ENCODE measurements around the gene PNPLA2. TPM values are rescaled to one million over a fixed set of nuclear protein-coding genes. Genes with fewer than 3 reads are reported as not detected.

PNPLA2 gene
- total and polyA plus RNA-seq, 10 of the 15 experiments (the other 5 are each of a cell fraction or from before 2014, with no cell fraction given): 0.19 to 34.0 (median 8.1) TPM

- ATAC-seq (peak; percentile 76), FAIRE-seq (peak; percentile 94), DNase-seq (ENCODE audit: low read depth, low spot score) (no peak)
- SMC1A ChIA-PET (ENCODE audit: uncharacterized antibody, unreplicated experiment): interaction anchor here (1.2 kb wide), 1 partner anchor 9 kb away, joined by 3 read pairs; no protein-coding TSS in a partner anchor
- H2AFZ ChIP-seq (ENCODE audit: control insufficient read depth, low read depth, low read length): peak overlapping the region; percentile 92
- intact Hi-C loops (cut with micrococcal nuclease; ENCODE audit: unreplicated experiment): loop anchor here (1.0 to 5.0 kb wide), 2 partner anchors 12 to 50 kb away; partner anchors contain the start of genes RPLP2 and TALDO1
- in situ Hi-C loops (cut with MboI): no loop called here
- H3K9ac ChIP-seq (ENCODE audit: control insufficient read depth, insufficient read depth, low read length): peak overlapping the region; percentile 79
- CTCF ChIA-PET: interaction anchor here (1.1 to 1.5 kb wide), 5 partner anchors 9 to 243 kb away, joined by 3 to 5 read pairs (median 4); no protein-coding TSS in a partner anchor
- H3K4me3 ChIP-seq: peak overlapping the region; percentile 97
- RAD21 ChIA-PET (ENCODE audit: unreplicated experiment): interaction anchor here (1.3 to 2.8 kb wide), 3 partner anchors 48 to 262 kb away, joined by 4 to 14 read pairs (median 9); partner anchors contain the start of gene HRAS
- H3K27me3 ChIP-seq (replicated peaks in 1 of 2; ENCODE audit: control insufficient read depth in 2 of 2, insufficient read depth in 2 of 2, low read length in 1 of 2): no peaks in the 10 kb centered on the region
- peak overlapping the region; percentile 85 for H3K27ac ChIP-seq (ENCODE audit: control insufficient read depth, insufficient read depth)
- POLR2A ChIA-PET: interaction anchor here (0.5 to 1.7 kb wide), 8 partner anchors 8 to 229 kb away, joined by 3 to 10 read pairs (median 4); partner anchors contain the start of gene RPLP2
- no peaks in the 10 kb centered on the region for H4K20me1 ChIP-seq (ENCODE audit: control insufficient read depth, insufficient read depth)
- H3K4me2 ChIP-seq (ENCODE audit: control insufficient read depth, insufficient read depth): peak overlapping the region; percentile 100
- peaks cover 0 to 12% of the 10 kb centered on the region in 2 experiments; a peak in 2 of 4 replicates for H3K36me3 ChIP-seq (ENCODE audit: control insufficient read depth in 2 of 2, insufficient read depth in 2 of 2, low read length in 1 of 2)
- peaks cover 15% of the 10 kb centered on the region for H3K4me1 ChIP-seq (ENCODE audit: control insufficient read depth, insufficient read depth, low read length)
- no TSS peak for BruUV-seq (replicated peaks)
- H3K79me2 ChIP-seq (ENCODE audit: control insufficient read depth, insufficient read depth, low read length): peaks cover 30% of the 10 kb centered on the region
- WGBS (ENCODE audit: insufficient coverage, insufficient replicate concordance, low lambda C conversion rate, missing lambda C conversion rate): under 1% methylated on average over 57 of the region's 57 CpGs
- H3K9me3 ChIP-seq (replicated peaks; ENCODE audit: control insufficient read depth, insufficient read depth, low read length): no peaks in the 10 kb centered on the region
- no peak for TF ChIP-seq DPF2 (IDR thresholded peaks at IDR 0.05)
- TF ChIP-seq NKRF (conservative IDR thresholded peaks at IDR 0.05): peak; percentile 57
- TF ChIP-seq FOXM1 (IDR thresholded peaks at IDR 0.05; ENCODE audit: low read depth, low read length): no peak
- peak; percentile 42; the same call in 1 of the 2 replicates for TF ChIP-seq POLR2AphosphoS5 (IDR thresholded peaks at IDR 0.05; ENCODE audit: low read length)
- no peak for TF ChIP-seq PAX8 (IDR thresholded peaks at IDR 0.05)
- no peak for TF ChIP-seq ATF3 (IDR thresholded peaks at IDR 0.05; ENCODE audit: borderline replicate concordance, extremely low read depth, low read depth, low read length)
- TF ChIP-seq RB1 (IDR thresholded peaks at IDR 0.05; ENCODE audit: borderline replicate concordance): no peak
- no peak for TF ChIP-seq NRF1 (conservative IDR thresholded peaks at IDR 0.05; ENCODE audit: low read depth, low read length)
- no peak for TF ChIP-seq SREBF1 (IDR thresholded peaks at IDR 0.05; ENCODE audit: low read length)
- no peak for TF ChIP-seq E4F1 (IDR thresholded peaks at IDR 0.05; ENCODE audit: borderline replicate concordance, partially characterized antibody)
- TF ChIP-seq RCOR1 (conservative IDR thresholded peaks at IDR 0.05; ENCODE audit: low read depth, low read length): no peak
- TF ChIP-seq KLF5 (IDR thresholded peaks at IDR 0.05; ENCODE audit: partially characterized antibody): no peak
- no peak for TF ChIP-seq ELK1 (IDR thresholded peaks at IDR 0.05; ENCODE audit: low read depth, low read length)
- no peak; the same call in 1 of the 2 replicates for TF ChIP-seq CREB1 (IDR thresholded peaks at IDR 0.05; ENCODE audit: low read depth)
Measured at GRCh38 chr11:797296-798092, 21.2 kb upstream of the PNPLA2 start.

Data from GM12878 (cell line).